Mesendoderm (in vitro differentiated cells): ENCODE data around the gene ZC3H6.
"Not testable (repeated sequence)": the region's sequence is repeated elsewhere in the genome, so short reads cannot be mapped to it uniquely, and the experiment has no call there.

Experiments used
- DNase-seq: peaks from one replicate; pipeline ENCODE4 v3.0.0; 2013
- H2AK5ac ChIP-seq: 2 replicates; pipeline ENCODE4 v1.6.1; 2013; ENCODE audit warnings: low read length, inconsistent platforms
- H2BK120ac ChIP-seq: 2 replicates; pipeline ENCODE4 v1.6.1; 2013; ENCODE audit warnings: low read depth, mild to moderate bottlenecking, low read length, moderate library complexity, mixed read lengths
- H2BK15ac ChIP-seq: replicated peaks from 2 replicates; pipeline ENCODE4 v1.6.1; 2013; ENCODE audit warnings: low read depth, mild to moderate bottlenecking, moderate library complexity
- H2BK5ac ChIP-seq: 2 replicates; pipeline ENCODE4 v1.6.1; 2013; ENCODE audit warnings: low read length, inconsistent platforms
- H3K18ac ChIP-seq: 2 replicates; pipeline ENCODE4 v1.6.1; 2013; ENCODE audit warnings: mild to moderate bottlenecking, low read length, mixed read lengths
- H3K23ac ChIP-seq: one replicate; pipeline ENCODE4 v1.6.1; 2013; ENCODE audit warnings: low read length
- H3K27ac ChIP-seq: 2 replicates; pipeline ENCODE4 v1.5.1; 2013; ENCODE audit warnings: low read depth, mild to moderate bottlenecking, inconsistent platforms, low read length, moderate library complexity
- H3K27me3 ChIP-seq: 2 replicates; pipeline ENCODE4 v1.6.1; 2013; ENCODE audit warnings: low read length, control low read depth, mild to moderate bottlenecking, inconsistent platforms; ENCODE audit not compliant: insufficient read depth, poor library complexity
- H3K36me3 ChIP-seq: 2 replicates; pipeline ENCODE4 v1.6.1; 2013; ENCODE audit warnings: low read length, inconsistent platforms; ENCODE audit not compliant: control insufficient read depth, insufficient read depth
- H3K4ac ChIP-seq: one replicate; pipeline ENCODE4 v1.6.1; 2013; ENCODE audit warnings: low read depth, mild to moderate bottlenecking, low read length, moderate library complexity
- H3K4me1 ChIP-seq: 2 replicates; pipeline ENCODE4 v1.6.1; 2013; ENCODE audit warnings: low read depth, low read length, inconsistent platforms; ENCODE audit not compliant: control insufficient read depth
- H3K4me2 ChIP-seq: 2 replicates; pipeline ENCODE4 v1.6.1; 2013; ENCODE audit warnings: low read length
- H3K4me3 ChIP-seq: 2 replicates; pipeline ENCODE4 v1.5.1; 2013; ENCODE audit warnings: mild to moderate bottlenecking, low read length
- H3K56ac ChIP-seq: one replicate; pipeline ENCODE4 v1.6.1; 2013; ENCODE audit warnings: low read length
- H3K79me1 ChIP-seq: 2 replicates; pipeline ENCODE4 v1.6.1; 2013; ENCODE audit warnings: low read length, inconsistent platforms
- H3K79me2 ChIP-seq: 2 replicates; pipeline ENCODE4 v1.6.1; 2013; ENCODE audit warnings: mild to moderate bottlenecking, low read length; ENCODE audit not compliant: control insufficient read depth, insufficient read depth
- H3K9ac ChIP-seq: 2 replicates; pipeline ENCODE4 v1.6.1; 2013; ENCODE audit warnings: low read length, inconsistent platforms
- H4K5ac ChIP-seq: one replicate; pipeline ENCODE4 v1.6.1; 2013; ENCODE audit warnings: low read length
- H4K8ac ChIP-seq: one replicate; pipeline ENCODE4 v1.6.1; 2013; ENCODE audit warnings: low read depth, mild to moderate bottlenecking, control low read depth, low read length, moderate library complexity
- WGBS: extraction: QIAGEN DNeasy Blood & Tissue Kit; methylation state at CpG from one replicate; pipeline ENCODE4 v1.1.7; 2013; ENCODE audit warnings: low lambda C conversion rate, missing lambda C conversion rate; ENCODE audit not compliant: insufficient coverage; ENCODE audit errors: extremely low coverage; 5-methylcytosine and 5-hydroxymethylcytosine counted together

ZC3H6 gene

DNA sequence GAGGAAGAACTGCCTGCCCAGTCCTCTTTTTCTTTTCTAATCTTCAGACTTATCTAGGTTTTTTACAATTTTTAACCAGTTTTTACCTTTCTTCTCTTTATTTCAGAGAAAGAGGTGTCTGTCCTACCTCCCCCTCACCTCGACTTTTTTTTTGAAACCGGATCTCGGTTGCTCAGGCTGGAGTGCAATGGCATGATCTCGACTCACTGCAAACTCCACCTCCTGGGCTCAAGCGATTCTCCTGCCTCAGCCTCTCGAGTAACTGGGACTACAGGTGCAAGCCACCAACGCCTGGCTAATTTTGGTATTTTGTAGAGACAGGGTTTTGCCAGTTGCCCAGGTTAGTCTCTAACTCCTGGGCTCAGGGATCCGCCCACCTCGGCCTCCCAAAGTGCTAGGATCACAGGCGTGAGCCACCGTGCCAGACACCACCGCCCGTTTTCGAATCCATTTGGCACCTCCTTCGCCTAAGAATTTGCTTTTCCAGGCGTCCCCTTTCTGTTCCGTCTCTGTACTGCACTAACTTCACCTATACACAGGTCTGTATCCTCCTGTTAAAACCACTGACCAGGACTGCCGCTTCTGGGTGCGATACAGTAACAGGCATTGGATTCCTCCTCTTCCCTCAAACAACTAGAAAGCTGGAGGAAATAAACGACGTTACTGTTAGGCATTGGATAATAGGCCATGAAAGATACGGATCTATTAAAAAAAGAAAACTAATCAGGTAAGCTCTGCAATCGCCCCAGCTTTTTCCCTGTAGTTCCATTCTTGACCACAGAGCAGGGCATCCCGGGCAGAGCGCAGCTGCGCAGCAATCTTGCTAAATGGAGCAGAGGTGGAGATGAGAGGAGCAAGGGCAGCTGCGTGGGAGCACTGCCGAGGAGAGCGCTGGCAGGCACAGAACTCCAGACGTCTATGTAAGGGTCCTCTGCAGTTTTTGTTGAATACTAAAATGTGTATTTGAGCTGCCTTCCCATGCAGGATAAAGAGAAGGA lies 69.9 kb downstream of the ZC3H6 start:
- H2BK15ac ChIP-seq: no peak overlapping the region
- H3K9ac ChIP-seq: no peak overlapping the region
- no peaks in the 10 kb centered on the region for H3K79me1 ChIP-seq
- no peak overlapping the region for H2AK5ac ChIP-seq
- no peak overlapping the region for H3K23ac ChIP-seq
- no peaks in the 10 kb centered on the region for H3K36me3 ChIP-seq
- H3K4me2 ChIP-seq: no peak overlapping the region
- no peak overlapping the region for H3K4ac ChIP-seq
- H3K4me1 ChIP-seq: peaks cover 2% of the 10 kb centered on the region
- no peak overlapping the region for H4K8ac ChIP-seq
- H3K27me3 ChIP-seq: no peaks in the 10 kb centered on the region
- DNase-seq: peak; percentile 12
- H4K5ac ChIP-seq: no peak overlapping the region
- H2BK5ac ChIP-seq: no peak overlapping the region
- no peak overlapping the region for H3K56ac ChIP-seq
- H3K79me2 ChIP-seq: no peaks in the 10 kb centered on the region
- H3K4me3 ChIP-seq: no peak overlapping the region
- no CpG with 5 or more reads among the region's 30 CpGs for WGBS
- H2BK120ac ChIP-seq: no peak overlapping the region
- no peak overlapping the region for H3K27ac ChIP-seq
- no peak overlapping the region for H3K18ac ChIP-seq

DNA sequence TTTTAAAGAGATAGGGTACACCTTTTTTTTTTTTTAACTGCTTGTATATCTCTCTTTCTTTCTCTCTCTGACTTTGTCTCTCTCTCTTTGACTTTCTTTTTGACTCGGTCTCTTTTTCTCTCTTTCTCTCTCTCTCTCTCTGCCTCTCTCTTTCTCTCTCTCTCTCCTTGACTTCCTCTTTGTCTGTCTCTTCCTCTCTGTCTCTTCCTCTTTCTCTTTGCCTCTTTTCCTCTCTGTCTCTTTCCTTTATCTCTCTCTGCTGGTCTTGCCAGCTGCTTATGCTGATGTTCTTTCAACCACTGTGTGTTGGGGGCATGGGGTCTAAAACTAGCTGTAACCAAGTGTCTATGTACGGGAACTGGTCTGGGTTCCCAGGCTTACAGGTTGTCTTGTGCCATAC lies 76.9 kb downstream of the ZC3H6 start:
- not testable (repeated sequence) for H3K9ac ChIP-seq, H2BK15ac ChIP-seq, H3K4me2 ChIP-seq, H4K5ac ChIP-seq, H3K18ac ChIP-seq, H4K8ac ChIP-seq, H3K36me3 ChIP-seq, H2BK120ac ChIP-seq, H3K27me3 ChIP-seq, H3K4me1 ChIP-seq, H3K4me3 ChIP-seq, H3K4ac ChIP-seq, H3K79me2 ChIP-seq, H2AK5ac ChIP-seq, H3K56ac ChIP-seq, H3K27ac ChIP-seq, H2BK5ac ChIP-seq, DNase-seq, H3K23ac ChIP-seq, H3K79me1 ChIP-seq
- WGBS: no CpG with 5 or more reads among the region's 2 CpGs

DNA sequence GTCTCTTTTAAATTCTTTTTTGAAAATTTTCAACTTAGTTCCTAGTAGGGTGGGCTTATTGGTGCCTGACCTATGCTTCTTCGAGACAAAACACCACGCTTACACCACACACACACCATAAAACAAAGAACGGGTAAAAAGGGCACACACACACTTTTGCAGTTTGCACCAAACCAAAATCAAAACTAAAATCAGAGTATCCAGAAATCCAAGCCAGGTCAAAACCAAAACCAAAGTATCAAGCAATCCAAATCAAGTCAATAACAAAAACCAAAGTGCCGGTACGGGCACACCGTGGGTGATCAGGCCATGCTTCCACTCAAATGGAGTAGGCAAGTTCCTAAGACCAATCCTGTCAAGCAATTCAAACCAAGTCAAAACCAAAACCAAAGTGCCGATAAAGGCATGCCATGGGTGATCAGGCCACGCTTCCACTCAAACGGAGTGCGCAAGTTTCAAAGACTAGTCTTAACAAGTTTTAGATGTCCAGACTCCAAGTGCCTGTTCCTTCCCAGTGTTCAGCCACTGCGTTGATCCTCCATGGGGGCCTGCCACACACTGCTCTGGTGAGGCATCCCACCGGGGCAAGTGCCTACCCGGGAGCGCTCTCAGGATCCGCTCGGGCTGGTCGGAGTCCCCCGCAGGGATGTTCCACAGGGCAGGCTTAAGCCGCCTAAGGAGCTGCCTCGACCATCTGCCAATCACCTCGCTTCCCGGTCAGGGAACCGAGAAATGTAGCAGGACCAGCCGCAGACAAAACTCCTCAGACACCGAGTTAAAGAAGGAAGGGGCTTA lies 77.6 kb downstream of the ZC3H6 start:
- not testable (repeated sequence) for H3K79me2 ChIP-seq, H3K9ac ChIP-seq, H3K4me1 ChIP-seq, H3K56ac ChIP-seq, H3K23ac ChIP-seq, H3K79me1 ChIP-seq, H2BK5ac ChIP-seq, DNase-seq, H2AK5ac ChIP-seq, H3K27me3 ChIP-seq, H4K5ac ChIP-seq, H3K27ac ChIP-seq, H4K8ac ChIP-seq, H3K4ac ChIP-seq, H3K18ac ChIP-seq, H3K36me3 ChIP-seq, H3K4me2 ChIP-seq, H3K4me3 ChIP-seq, H2BK15ac ChIP-seq, H2BK120ac ChIP-seq
- no CpG with 5 or more reads among the region's 25 CpGs for WGBS

DNA sequence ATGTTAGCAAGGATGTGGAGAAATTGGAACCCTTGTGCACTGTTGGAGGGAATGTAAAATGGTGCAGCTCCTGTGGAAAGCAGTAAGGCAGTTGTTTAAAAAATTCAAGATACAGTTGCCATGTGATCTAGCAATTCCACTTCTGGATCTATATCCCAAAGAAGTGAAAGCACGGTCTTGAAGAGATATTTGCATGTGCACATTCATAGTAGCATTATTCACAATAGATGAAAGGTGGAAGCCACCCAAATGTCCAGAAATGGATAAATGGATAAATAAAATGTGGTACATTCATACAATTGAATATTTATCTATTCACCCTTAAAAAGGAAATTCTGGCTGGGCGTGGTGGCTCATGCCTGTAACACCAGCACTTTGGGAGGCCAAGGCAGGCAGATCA lies 78.9 kb downstream of the ZC3H6 start:
- not testable (repeated sequence) for H3K36me3 ChIP-seq, H2BK120ac ChIP-seq, H3K4me3 ChIP-seq, H3K4me1 ChIP-seq, H4K5ac ChIP-seq, H2BK15ac ChIP-seq, H3K79me1 ChIP-seq, H3K27ac ChIP-seq, H2AK5ac ChIP-seq, H3K23ac ChIP-seq, H3K79me2 ChIP-seq, H3K9ac ChIP-seq, H3K18ac ChIP-seq, DNase-seq, H3K4ac ChIP-seq, H3K4me2 ChIP-seq, H2BK5ac ChIP-seq, H4K8ac ChIP-seq, H3K27me3 ChIP-seq, H3K56ac ChIP-seq
- whole genome bisulfite sequencing: no CpG with 5 or more reads among the region's 2 CpGs

DNA sequence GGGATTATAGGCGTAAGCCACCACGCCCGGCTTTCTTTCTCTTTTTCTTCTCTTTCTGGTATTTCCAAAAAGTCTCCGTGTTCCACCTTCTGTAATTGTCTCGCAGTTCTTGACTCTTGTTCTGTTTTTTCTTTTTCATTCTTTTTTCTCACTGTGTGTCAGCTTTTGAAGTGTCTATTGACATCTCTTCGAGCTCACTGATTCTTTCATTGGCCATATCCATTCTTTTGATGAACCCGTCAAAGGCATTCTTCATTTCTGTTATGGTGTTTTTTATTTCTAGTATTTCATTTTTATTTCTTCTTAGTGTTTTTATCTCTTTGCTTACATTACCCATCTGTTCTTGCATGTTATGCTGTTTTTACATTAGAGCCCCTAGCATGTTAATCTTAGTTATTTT lies 84.7 kb downstream of the ZC3H6 start:
- H3K4me1 ChIP-seq, H2BK5ac ChIP-seq, H4K8ac ChIP-seq, H3K79me1 ChIP-seq, H3K27ac ChIP-seq, H3K4me2 ChIP-seq, H3K18ac ChIP-seq, H3K23ac ChIP-seq, H4K5ac ChIP-seq, H2BK120ac ChIP-seq, H2AK5ac ChIP-seq, DNase-seq, H3K4me3 ChIP-seq, H3K79me2 ChIP-seq, H3K27me3 ChIP-seq, H2BK15ac ChIP-seq, H3K9ac ChIP-seq, H3K56ac ChIP-seq, H3K4ac ChIP-seq, H3K36me3 ChIP-seq: not testable (repeated sequence)
- WGBS: no CpG with 5 or more reads among the region's 7 CpGs
